ENCODE measurements around the gene IREB2.
"Not testable (repeated sequence)": the region's sequence is repeated elsewhere in the genome, so short reads cannot be mapped to it uniquely, and the experiment has no call there.

Gene IREB2, protein sequence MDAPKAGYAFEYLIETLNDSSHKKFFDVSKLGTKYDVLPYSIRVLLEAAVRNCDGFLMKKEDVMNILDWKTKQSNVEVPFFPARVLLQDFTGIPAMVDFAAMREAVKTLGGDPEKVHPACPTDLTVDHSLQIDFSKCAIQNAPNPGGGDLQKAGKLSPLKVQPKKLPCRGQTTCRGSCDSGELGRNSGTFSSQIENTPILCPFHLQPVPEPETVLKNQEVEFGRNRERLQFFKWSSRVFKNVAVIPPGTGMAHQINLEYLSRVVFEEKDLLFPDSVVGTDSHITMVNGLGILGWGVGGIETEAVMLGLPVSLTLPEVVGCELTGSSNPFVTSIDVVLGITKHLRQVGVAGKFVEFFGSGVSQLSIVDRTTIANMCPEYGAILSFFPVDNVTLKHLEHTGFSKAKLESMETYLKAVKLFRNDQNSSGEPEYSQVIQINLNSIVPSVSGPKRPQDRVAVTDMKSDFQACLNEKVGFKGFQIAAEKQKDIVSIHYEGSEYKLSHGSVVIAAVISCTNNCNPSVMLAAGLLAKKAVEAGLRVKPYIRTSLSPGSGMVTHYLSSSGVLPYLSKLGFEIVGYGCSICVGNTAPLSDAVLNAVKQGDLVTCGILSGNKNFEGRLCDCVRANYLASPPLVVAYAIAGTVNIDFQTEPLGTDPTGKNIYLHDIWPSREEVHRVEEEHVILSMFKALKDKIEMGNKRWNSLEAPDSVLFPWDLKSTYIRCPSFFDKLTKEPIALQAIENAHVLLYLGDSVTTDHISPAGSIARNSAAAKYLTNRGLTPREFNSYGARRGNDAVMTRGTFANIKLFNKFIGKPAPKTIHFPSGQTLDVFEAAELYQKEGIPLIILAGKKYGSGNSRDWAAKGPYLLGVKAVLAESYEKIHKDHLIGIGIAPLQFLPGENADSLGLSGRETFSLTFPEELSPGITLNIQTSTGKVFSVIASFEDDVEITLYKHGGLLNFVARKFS

DNA sequence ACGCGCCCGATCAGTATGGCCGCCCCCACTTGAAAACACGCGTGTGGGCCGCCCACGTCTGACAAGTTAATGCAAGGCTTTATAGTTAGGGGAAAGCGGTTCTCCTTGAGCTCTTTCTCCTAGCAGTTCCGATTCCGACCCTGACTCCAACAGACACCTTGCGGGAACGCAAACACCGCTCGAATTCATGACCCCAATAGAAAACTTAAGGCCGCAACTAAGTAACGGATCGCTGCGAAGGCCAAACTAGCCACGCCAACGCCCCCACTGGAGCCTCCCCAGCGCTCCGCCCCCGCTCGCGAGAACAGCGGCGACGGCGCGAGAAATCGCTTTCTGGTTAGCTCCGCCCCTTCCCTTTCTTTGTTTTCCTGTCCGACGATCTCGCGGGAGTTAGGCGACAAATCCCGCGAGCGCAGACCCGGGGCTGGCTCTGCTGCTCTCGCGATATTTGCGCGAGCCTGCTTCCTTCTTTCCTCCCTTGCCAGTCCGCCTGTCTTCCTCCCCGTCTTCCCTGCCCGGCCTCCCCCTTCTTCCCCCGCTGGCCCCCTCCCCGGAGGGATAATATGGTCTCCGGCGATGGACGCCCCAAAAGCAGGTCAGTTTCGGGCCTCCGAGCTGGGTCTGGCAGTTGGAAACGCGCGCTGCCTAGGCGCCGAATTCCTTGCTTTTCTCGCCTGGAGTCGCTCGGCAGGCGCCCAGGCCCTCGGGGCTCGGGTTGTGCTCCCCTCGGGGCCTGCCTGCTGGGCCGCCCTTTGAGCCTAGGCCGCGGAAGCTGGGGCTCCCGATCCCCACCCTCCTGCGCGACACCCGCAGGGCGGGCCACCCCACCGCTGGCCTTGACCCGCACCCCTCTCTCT lies at the start of gene IREB2:
Gene IREB2, plus strand, starts transcription at position 455 of the 857 bp plus-strand sequence. Its CDS starts 122 bp downstream, at position 577.
- peak; percentile 97 for DNase-seq

DNA sequence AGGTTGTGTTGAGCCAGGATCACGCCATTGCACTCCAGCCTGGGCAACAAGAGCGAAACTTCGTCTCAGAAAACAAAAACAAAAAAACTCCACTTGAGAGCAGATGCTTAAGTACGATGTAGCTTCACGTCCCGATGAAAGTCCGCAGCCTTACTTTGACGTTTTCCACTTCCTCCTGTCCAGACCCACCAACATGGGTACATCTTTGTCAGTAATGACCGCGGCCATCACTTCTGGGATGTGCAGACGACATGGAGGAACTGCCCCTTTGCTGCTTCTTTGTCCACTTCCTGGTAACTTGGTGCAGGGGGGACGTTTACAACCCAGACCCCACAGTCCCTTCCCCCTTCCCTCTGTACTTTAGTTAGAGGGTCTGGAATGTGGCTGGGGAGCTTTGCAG lies 49.2 kb upstream of the IREB2 start:
- DNase-seq, result no peak

DNA sequence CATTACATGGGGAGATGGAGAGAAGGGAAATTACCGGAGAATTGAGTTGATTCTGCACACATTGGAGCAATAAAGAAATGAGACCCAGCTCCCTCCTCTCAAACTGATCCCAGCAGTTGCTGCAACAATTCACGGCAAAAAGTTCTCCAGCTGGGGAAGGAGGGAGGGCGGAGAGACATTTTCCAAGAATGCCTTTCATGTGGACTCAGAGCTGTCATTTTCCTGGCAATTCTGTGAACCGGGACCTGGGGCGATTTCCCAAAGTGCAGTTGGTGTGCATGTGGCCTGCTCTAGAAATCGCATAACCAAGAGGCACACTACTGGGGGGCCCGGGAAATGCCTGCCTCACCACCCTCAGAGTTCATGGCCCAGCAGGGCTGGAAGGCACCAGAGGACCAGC lies 48.7 kb upstream of the IREB2 start:
- no peak for DNase-seq

DNA sequence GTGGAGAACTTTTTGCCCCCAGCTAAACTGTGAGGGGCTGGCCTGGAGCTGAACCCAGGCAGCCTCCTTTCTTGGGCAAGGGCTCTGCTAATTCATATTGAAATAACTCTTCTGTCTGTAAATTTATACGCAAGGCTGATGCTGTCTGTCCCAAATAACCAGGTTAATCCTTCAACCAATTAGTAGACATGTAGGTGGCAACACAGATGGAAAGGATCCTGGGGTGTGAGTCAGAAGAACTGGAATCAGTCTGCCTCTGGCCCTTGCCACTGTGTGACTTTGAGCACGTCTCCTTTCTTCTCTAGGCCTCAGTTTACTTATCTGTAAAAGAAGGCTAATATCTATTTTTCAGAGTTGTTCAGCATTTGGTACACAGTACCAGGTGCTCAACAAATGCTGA lies 48.3 kb upstream of the IREB2 start:
- DNase-seq, result no peak

DNA sequence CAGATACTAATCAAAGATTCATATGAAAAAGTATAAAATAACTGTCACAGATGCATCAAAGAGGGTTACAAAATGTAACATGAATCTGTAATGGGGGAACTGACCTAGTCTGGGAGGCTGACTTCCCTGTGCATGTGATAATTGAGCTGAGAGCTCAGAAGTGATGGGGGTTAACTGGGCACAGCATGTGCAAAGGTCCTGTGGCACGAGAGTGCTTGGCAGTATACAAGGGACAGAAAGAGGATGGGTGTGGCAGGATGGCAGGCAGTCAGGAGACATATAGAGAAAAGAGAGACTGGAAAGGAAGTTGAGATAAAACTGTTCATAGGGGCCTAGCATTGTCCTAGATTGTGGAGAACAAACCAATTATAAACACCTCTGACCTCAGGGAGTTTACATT lies 47.8 kb upstream of the IREB2 start:
- DNase-seq, result no peak

DNA sequence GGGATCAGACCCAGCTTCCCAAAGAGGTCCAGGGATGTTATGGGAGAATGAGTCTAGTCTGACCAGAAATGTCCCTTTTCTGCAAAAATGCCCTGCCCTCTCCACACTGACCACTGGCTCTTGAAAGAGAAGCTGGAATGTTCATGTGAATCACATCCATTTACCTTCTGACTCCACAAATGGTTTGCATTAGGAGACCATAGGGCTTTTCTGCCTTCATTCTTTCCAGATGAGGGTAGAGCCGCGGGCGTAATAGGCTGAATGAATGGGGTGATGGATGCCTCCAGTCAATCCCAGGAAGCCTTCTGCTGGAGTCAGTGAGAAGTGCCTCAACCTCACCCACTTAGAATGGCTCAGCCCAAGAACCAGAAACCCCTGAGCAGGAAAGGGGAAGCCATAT lies 47.2 kb upstream of the IREB2 start:
- no peak for DNase-seq

DNA sequence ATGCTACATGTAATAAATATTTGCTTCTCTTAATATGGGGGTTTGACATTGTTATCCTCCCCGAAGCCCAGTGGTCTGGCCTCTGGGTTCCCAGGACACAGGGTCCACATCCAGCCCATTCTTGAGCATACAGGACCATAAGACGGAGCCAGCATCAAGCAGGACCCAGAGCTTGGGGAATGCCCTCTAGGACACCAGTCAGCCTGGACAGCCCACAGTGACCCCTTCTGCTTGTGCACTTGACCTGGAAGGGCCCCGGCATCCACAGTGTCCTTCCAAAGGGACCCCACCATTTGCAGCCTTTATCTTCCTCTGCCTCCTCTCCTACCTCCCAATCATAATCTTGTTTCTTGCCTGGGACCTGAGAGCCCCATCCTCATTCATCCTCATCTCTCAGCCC lies 46.2 kb upstream of the IREB2 start:
- DNase-seq, result no peak

DNA sequence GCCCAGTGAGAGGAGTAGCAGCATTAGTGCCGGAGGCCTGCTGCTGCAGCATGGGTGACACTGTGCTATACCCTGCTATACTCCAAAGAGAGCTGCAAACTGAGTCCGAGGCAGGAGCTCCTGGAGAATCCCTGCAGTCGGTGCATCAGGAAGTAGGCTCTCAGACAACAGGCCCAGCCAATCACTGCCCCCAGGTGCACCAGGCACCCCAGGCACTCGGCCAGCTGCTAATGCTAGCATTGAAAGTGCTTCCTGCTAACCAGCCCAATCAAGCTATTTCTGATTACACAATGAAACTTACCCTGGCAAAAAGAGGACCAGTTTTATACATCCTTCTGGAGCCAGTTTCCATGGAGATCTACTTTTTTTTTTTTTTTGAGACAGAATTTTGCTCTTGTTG lies 45.6 kb upstream of the IREB2 start:
- DNase-seq, result no peak

DNA sequence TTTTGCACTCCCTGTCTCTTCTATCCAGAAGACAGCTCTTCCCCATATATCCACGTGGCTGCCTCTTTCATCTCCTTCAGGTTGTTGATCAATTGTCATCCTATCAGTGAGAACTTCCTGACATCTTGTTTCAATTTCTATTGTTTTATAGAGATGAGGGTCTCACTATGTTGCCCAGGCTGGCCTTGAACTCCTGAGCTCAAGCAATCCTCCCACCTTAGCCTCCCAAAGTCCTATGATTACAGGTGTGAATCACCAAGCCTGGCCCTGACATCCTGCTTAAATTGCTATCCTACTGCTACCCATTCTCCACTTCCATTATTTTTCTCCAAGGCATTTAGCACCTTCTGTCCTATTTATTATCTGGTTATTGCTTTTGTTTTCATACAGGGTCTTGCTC lies 44.9 kb upstream of the IREB2 start:
- no peak for DNase-seq

DNA sequence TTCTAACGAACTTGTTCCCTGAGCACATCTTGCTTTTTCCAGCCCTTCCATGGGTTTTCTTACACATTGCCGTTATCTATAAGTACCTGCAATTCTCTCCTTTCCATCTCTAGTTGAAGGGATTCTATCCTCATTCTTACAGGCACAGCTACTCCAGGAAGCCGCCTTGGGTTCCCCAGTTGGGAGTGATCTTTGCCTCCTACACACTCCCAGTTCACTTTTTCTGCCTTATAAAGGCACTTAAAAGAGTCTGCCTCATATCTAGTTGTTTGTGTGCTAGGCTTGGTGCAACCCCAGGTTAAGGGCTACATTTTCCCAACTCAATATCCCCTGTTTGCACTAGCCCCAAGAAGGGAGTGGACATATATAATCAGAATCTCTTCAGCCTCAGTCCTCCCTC lies 44.0 kb upstream of the IREB2 start:
- no peak for DNase-seq

DNA sequence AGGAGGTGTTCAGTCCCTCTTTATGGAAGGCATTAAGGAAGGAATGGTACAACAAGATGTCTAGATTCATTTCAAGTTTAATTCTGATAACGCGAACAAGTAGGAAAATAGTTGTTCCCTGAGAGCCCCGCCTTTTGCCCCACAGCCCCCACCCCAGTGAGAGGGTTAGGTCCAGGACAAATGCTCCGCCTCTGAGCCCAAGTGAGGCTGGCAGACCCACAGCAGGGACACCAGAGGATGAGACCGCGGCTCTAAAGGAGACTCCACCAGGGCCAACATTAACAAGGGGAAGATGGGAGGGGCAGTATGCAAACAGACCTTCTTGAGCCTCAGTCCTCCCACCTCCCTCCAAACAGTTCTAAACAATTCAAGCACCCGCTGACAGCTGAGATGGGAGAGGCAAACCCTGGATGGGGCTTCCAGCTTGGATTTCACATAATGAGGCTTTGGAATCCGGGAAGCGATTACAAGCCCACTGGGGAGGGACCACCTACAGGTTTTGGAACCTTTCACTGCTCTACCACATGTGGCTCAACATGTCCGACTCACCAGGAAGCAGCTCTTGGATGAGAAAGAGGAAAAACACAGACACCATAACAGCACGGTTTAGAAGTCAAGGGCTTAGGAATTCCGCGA lies 42.9 kb upstream of the IREB2 start:
- no peak for DNase-seq

DNA sequence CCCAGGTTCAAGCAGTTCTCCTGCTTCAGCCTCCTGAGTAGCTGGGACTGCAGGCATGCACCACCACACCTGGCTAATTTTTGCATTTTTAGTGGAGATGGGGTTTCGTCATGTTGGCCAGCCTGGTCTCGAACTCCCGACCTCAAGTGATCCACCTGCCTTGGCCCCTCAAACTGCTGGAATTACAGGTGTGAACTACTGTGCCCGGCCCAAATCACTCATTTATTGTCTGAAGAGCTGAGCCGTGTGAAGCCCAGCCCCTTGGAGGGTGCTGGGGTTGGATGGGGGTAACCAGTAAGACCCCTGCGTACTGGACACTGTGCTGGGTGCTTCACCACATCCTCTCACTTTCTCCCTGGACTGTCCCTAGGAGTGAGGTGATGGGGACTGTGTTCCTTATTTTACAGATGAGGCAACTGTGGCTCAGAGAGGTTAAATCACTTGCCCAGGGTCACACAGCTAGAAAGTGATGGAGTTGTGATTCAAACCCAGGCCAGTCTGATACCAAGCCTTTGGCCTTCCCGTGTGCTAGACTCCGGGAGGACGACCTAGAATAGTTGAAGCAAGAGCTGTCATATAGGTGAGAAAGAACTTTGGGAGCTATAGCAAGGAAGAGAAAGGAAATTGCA lies 41.7 kb upstream of the IREB2 start:
- no peak for DNase-seq

DNA sequence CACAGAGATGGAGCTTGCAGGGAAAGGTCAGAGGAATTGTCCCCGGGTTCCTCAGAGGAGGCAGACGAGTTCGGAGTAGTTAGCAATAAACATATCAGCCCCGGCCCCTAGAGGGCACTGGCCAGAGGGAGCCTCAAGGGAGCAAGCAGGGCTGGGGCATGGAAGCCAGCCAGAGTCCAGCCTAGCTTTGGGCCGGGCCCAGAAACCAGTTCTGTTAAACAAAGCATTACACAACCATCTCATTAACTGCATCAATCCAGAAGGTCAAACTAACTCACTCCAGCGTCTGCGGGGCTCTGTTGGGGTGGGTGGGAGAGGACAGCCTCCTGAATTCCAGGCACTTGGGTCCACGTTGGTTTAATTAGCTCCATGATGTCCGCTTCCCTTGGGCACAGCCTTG lies 41.0 kb upstream of the IREB2 start:
- DNase-seq, result no peak

DNA sequence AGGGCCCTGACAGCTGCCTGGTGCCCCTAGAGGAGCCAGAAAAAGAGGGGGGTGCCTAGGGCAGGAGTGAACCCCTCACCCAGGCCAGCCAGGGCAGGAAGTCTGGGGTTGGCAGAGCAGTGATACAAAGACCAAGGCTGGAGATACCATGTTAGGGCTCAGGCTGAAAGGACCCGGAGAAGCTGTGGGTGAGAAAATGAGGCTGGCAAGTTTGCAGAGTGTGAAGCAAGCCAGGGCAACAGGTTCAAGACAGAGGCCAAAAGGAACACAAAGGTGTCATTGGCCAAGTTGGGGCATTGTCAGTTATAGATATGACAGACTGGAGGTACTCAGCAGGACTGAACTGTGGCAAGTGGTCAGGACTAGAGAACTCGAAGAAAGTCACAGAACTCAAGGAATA lies 40.6 kb upstream of the IREB2 start:
- DNase-seq, result no peak

DNA sequence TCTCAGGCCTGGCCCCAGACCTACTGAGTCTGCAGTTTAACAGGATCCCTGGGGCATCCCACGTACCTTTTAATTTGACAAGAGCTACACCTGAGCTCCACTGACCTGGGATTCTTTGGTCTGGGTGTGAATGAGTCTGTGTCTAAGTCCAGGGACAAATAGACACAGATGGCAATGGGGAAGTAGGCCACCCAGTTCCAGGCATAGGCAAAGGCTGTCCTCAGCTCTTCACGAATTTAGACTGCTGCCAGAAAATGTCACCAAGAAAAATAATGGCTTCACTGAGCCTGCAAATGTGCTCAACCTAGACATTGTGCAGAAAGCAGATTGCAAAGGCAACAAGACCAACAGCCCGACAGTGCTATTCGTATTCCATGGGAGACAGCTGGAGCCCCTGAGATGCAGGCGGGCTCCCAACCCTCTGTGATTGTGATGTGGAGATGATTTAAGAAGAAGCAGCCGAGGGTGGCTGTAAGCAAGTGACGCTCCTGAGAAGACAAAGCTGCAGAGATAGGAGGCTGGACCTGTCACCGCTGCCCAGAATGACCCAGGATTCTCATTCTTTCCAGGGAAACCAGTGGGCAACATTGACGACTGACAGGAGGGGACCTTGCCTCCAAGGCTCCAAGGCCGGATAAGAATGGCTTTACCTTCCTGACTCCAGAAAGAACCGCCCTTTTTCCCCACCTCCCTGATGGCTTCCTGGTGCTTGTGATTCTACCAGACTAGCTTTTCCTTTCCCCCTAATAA lies 39.8 kb upstream of the IREB2 start:
- no peak for DNase-seq

DNA sequence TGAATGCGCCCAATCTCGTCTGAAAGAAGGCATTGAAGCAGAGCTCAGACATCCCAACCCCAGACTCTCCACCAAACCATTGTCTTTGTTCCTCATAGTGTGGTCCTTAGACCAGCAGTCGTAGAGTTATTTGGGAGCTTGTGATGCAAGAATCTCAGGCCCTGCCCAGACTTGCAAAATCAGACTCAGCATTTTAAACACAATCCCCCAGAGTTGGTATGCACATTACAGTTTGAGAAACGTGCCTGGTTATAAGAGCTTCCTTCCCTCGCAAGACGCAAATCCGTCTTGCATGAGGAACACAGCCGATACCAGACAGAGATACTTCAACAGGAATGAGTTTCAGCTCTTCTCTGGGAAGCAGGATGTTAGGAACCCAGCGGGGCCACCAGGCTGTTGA lies 38.9 kb upstream of the IREB2 start:
- no peak for DNase-seq

DNA sequence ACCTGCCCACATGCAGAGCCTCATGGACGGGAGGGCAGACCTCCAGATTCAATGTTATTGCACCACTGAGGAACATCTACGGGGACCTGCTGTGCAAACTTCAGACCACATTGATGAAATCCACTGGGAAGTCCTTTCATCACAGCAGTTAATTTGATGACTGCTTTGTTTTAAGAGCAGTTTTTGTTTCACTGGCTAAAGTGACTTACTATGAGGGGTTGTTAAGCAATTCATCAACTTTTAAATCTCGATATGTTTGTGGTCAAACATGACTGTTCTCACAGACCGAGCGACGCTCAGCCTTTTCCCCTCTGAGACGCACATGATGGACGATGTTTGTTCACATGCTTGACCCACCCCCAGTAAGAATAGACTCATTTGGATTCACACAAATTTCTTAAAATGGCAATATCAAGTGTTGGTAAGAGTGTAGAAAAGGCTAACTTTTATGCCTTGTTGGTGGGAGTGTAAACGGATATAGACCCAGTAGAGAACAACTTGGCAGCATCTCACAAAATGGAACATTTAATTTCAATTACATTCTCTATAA lies 35.9 kb upstream of the IREB2 start:
- DNase-seq, result no peak

DNA sequence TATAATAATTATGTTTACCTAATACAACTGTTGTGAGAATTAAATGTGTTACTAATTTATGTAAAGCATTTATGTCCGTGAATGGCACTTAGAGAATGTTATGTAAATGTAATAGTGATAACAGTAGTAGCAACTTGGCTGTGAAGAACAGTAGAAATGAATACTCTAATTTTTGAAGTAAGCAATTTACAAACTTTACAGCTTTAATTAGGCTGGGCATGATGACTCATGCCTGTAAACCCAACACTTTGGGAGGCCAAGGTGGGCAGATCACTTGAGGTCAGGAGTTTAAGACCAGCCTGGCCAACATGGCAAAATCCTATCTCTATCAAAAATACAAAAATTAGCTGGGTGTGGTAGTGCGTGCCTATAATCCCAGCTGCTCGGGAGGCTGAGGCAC lies 33.9 kb upstream of the IREB2 start:
- DNase-seq, result no peak

DNA sequence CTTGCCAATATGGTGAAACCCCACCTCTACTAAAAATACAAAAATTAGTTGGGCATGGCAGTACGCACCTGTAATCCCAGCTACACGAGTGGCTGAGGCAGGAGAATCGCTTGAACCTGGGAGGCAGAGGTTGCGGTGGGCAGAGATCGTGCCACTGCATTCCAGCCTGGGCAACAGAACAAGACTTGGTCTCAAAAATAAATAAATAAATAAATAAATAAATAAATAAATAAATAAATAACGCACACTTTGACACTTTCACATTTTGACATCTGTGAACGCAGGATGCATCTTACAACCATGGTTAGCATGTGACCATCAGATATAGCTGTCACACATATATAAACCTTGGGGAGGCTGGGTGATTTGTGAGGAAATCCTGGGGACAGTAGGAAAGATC lies 33.2 kb upstream of the IREB2 start:
- not testable (repeated sequence) for DNase-seq

DNA sequence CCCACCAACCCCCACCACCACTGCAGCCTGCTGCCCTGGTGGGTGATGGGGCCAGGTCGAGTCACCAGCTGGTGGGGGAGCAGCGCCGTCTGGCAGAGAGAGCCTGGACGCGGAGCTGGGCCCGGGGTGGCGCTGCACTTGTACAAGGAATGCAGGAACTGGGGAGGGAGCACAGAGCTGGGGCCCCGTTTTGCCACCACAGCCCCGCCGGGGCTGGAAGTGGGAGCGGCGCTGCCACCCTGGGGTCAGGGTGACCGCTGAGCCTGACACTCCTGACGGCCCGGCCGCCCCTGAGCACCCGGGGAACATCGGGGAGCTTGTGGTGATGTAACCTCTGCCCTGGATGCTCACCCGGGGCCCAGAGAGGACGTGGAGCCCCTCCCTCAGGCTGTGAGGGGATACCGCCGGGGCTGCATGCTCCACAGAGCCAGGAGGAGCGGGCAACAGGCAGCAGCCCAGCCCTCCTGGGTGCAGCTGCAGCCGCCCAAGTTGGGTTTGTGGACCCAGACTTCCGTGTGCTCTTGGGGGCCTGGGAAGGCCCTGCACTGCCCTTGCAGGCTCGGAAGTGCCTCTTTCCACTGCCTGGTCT lies 32.6 kb upstream of the IREB2 start:
- DNase-seq, result no peak
